Rectal smooth muscle tissue (tissue), 1 donor: ENCODE measurements around the gene WNK4.

ENCODE experiments used
- H3K27ac ChIP-seq: one replicate; pipeline ENCODE4 v1.7.0; 2013; ENCODE audit warnings: low read depth, low read length, inconsistent platforms
- H3K27me3 ChIP-seq: one replicate; pipeline ENCODE4 v1.7.0; 2013; ENCODE audit warnings: low read length; ENCODE audit not compliant: control insufficient read depth, insufficient read depth
- H3K36me3 ChIP-seq: one replicate; pipeline ENCODE4 v1.7.0; 2013; ENCODE audit warnings: low read length; ENCODE audit not compliant: control insufficient read depth, insufficient read depth
- H3K4me1 ChIP-seq: one replicate; pipeline ENCODE4 v1.7.0; 2013; ENCODE audit warnings: low read length; ENCODE audit not compliant: control insufficient read depth, insufficient read depth
- H3K4me3 ChIP-seq: one replicate; pipeline ENCODE4 v1.7.0; 2013; ENCODE audit warnings: low read length
- H3K9ac ChIP-seq: one replicate; pipeline ENCODE4 v1.7.0; 2013; ENCODE audit warnings: low read length

Gene WNK4

DNA sequence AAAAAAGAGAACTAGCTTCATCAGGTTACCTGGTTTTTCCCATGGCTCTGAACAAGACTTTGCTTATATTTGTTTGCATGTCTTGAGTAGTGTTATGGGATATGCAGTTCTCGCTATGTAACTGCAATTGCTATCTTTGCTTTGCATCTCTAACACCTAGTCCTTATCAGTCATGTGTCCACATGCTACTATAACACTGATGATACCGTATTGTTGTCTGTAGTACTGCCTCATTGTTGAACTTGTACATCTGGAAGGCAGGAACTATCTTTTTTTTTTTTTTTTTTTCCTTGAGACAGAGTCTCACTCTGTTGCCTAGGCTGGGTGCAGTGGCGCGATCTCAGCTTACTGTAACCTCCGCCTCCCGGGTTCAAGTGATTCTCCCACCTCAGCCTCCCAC, 55.3 kb downstream of the WNK4 start:
- Histone ChIP-seq H3K9ac (no peak overlapping the region), H3K4me1 (peaks cover 4% of the 10 kb centered on the region), H3K27ac (no peak overlapping the region)

GRCh38 chr17:42841975-42842685, 61.7 kb downstream of the WNK4 start:
- Histone ChIP-seq H3K27me3 (no peaks in the 10 kb centered on the region), H3K27ac (no peak overlapping the region), H3K36me3 (peaks cover 47% of the 10 kb centered on the region)

More for the DNA sequence above, 55.3 kb downstream of the WNK4 start:
- H3K36me3 ChIP-seq: peaks cover 26% of the 10 kb centered on the region
- H3K27me3 ChIP-seq: no peaks in the 10 kb centered on the region
- H3K4me3 ChIP-seq: no peak overlapping the region

DNA sequence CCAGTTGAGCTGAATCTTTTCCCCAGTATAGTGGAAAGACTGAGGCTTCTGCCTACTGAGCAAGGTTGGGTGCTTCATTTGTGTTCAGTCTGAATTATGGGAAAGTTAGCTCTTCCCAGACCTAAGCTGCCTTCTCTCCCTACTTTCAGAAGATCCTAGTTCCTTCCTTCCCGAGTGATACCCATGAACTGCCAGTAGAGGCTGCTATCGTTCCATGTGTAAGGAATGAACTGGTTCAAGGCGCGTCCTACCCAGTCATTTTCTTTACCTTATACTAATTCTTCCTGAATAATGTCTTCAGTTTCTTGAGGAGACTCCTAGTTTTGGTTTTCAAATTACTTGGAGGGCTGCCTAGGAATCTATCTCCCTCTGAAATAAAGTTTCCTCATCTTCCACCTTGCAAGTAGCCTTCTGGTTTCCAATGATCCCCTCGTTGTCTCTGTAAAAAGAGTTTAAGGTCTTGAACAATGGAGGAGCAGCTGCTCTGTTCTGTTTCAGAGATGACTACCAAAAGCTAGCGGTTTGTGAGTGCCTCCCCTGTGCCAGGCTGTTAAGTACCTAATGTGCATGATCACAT, 63.0 kb downstream of the WNK4 start:
- Histone ChIP-seq H3K27ac (peak overlapping the region; percentile 16), H3K27me3 (no peaks in the 10 kb centered on the region), H3K9ac (no peak overlapping the region), H3K36me3 (peaks cover 37% of the 10 kb centered on the region), H3K4me3 (no peak overlapping the region), H3K4me1 (no peaks in the 10 kb centered on the region)

More at GRCh38 chr17:42841975-42842685, 61.7 kb downstream of the WNK4 start:
- no peak overlapping the region for H3K4me3 ChIP-seq
- no peak overlapping the region for H3K9ac ChIP-seq
- no peaks in the 10 kb centered on the region for H3K4me1 ChIP-seq

DNA sequence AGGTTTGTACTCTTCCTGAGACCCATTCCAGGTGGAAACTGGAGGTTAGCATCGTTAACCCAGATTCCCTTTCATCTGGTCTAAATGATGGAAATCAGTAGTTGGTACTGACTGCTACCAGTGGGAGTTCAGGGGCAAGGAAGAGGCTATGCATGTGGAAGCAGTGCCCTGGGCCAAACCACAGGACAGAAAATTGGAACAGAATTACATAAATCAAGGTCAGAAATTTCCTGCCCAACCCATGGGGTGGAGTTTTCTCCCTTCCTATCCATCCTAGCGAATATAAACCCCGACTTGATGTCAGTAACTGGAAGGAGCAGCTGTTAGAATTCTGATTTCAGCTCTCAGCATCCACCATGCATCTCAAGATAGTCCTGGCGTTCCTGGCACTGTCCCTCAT, 63.9 kb downstream of the WNK4 start, which contains the start of gene AOC2:
Gene AOC2 (plus strand): TSS at position 310 of the 400 bp plus-strand sequence. CDS start 47 bp downstream, at position 357.
- Histone ChIP-seq H3K4me1 (no peaks in the 10 kb centered on the region), H3K27ac (peak within 1 kb of the TSS; percentile 16), H3K9ac (no peak within 1 kb of the TSS), H3K36me3 (peaks cover 29% of the 10 kb centered on the region), H3K27me3 (no peaks in the 10 kb centered on the region), H3K4me3 (no peak within 1 kb of the TSS)

DNA sequence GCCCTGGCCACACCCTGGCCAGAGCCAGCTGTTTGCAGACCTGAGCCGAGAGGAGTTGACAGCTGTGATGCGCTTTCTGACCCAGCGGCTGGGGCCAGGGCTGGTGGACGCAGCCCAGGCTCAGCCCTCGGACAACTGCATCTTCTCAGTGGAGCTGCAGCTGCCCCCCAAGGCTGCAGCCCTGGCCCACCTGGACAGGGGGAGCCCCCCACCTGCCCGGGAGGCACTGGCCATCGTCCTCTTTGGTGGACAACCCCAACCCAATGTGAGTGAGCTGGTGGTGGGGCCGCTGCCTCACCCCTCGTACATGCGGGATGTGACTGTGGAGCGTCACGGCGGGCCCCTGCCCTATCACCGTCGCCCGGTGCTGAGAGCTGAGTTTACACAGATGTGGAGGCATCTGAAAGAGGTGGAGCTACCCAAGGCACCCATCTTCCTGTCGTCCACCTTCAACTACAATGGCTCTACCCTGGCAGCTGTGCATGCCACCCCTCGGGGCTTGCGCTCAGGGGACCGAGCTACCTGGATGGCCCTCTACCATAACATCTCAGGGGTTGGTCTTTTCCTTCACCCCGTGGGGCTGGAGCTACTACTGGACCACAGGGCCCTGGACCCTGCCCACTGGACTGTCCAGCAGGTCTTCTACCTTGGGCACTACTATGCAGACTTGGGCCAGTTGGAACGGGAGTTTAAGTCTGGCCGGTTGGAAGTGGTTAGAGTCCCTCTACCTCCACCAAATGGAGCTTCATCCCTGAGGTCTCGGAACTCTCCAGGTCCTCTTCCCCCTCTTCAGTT, 64.5 kb downstream of the WNK4 start:
- no peak overlapping the region for H3K27ac ChIP-seq
- H3K9ac ChIP-seq: no peak overlapping the region
- H3K27me3 ChIP-seq: no peaks in the 10 kb centered on the region
- peaks cover 6% of the 10 kb centered on the region for H3K4me1 ChIP-seq
- H3K36me3 ChIP-seq: peaks cover 26% of the 10 kb centered on the region
- H3K4me3 ChIP-seq: no peak overlapping the region

GRCh38 chr17:42845556-42845917, 65.1 kb downstream of the WNK4 start:
- Histone ChIP-seq H3K27me3 (no peaks in the 10 kb centered on the region), H3K4me1 (peaks cover 11% of the 10 kb centered on the region), H3K4me3 (no peak overlapping the region), H3K27ac (no peak overlapping the region), H3K36me3 (peaks cover 26% of the 10 kb centered on the region), H3K9ac (no peak overlapping the region)

DNA sequence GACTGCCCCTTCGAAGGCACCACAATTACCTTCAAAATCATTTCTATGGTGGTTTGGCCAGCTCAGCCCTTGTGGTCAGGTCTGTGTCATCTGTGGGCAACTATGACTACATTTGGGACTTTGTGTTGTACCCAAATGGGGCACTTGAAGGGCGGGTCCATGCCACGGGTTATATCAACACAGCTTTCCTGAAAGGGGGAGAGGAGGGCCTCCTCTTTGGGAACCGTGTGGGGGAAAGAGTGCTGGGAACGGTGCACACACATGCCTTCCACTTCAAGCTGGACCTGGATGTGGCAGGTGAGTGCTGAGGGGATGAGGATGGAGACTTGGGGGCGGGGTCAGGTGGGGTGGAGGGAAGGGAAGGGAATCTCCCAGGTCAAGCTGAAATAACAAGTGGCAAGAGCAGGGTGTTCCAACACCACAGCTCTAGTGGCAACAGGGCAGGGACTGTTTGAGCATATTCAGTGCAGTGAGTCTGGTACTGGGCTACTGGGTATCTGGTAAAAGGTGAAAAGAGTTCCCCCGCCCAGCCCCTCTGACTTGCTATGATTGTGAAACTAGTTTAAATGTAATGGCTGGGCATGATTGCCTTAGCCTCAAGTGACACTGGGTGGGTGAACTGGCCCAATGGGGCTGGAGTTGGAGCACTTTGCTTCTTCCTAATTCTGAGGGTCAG, 65.6 kb downstream of the WNK4 start:
- peaks cover 26% of the 10 kb centered on the region for H3K36me3 ChIP-seq
- peaks cover 11% of the 10 kb centered on the region for H3K4me1 ChIP-seq
- no peaks in the 10 kb centered on the region for H3K27me3 ChIP-seq
- no peak overlapping the region for H3K9ac ChIP-seq
- no peak overlapping the region for H3K4me3 ChIP-seq
- H3K27ac ChIP-seq: no peak overlapping the region
